Kidney epithelial cell (primary cell): ENCODE results near the gene PEX6. TPM values are rescaled to one million over a fixed set of nuclear protein-coding genes. Genes with fewer than 3 reads are reported as not detected.

Source experiments
- DNase-seq: peaks from one replicate; pipeline ENCODE4 v3.0.0-alpha.2; 2010; ENCODE audit warnings: low read depth
- H3K27me3 ChIP-seq: 2 replicates; pipeline ENCODE4 v1.6.0; 2011; ENCODE audit warnings: low read length; ENCODE audit not compliant: control insufficient read depth, insufficient read depth
- H3K36me3 ChIP-seq: 2 replicates; pipeline ENCODE4 v1.5.1; 2011; ENCODE audit warnings: low read length; ENCODE audit not compliant: control insufficient read depth, insufficient read depth
- H3K4me3 ChIP-seq: 2 replicates; pipeline ENCODE4 v1.5.1; 2011; ENCODE audit warnings: low read depth, mild to moderate bottlenecking, control low read depth, low read length
- total RNA-seq: library from RNA; depleted of rRNA; stranded (reverse); fragments of >200 nt; gene quantifications from 2 replicates; pipeline ENCODE4 v1.2.3, GENCODE V29; 2015
- TF ChIP-seq, protein P1 (sequence below): IDR thresholded peaks from 2 replicates; pipeline ENCODE4 v1.5.1; 2011; ENCODE audit warnings: mild to moderate bottlenecking, moderate library complexity, low read length, control low read depth, inconsistent platforms; ENCODE audit not compliant: insufficient read depth, poor library complexity, severe bottlenecking

The PEX6 gene
- total RNA-seq, 1 donor from 2014 or later = 40.7 TPM

DNA sequence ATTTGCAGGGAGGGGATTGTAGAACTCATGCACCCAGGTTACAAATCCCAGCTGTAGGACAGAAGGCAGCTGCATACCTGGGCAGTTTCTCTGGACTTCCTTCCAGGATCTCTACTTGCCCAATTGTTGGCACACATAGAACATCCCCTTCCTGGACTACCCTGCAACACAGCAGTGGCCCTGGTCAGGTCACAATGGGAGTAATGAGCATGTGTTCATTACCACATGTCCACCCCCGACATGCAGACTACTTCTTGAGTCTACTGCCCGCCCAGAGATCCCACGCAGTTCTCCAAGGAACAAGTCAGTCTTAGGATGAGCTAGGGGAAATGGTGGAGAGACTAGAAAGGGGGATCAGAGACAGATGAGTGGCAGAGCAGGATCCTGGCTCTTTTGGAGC lies 5.1 kb downstream of the PEX6 start:
- Histone ChIP-seq H3K4me3 (no peak overlapping the region), H3K36me3 (no peaks in the 10 kb centered on the region), H3K27me3 (no peaks in the 10 kb centered on the region)
- DNase-seq = no peak
- TF ChIP-seq, protein P1, sequence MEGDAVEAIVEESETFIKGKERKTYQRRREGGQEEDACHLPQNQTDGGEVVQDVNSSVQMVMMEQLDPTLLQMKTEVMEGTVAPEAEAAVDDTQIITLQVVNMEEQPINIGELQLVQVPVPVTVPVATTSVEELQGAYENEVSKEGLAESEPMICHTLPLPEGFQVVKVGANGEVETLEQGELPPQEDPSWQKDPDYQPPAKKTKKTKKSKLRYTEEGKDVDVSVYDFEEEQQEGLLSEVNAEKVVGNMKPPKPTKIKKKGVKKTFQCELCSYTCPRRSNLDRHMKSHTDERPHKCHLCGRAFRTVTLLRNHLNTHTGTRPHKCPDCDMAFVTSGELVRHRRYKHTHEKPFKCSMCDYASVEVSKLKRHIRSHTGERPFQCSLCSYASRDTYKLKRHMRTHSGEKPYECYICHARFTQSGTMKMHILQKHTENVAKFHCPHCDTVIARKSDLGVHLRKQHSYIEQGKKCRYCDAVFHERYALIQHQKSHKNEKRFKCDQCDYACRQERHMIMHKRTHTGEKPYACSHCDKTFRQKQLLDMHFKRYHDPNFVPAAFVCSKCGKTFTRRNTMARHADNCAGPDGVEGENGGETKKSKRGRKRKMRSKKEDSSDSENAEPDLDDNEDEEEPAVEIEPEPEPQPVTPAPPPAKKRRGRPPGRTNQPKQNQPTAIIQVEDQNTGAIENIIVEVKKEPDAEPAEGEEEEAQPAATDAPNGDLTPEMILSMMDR = no peak

DNA sequence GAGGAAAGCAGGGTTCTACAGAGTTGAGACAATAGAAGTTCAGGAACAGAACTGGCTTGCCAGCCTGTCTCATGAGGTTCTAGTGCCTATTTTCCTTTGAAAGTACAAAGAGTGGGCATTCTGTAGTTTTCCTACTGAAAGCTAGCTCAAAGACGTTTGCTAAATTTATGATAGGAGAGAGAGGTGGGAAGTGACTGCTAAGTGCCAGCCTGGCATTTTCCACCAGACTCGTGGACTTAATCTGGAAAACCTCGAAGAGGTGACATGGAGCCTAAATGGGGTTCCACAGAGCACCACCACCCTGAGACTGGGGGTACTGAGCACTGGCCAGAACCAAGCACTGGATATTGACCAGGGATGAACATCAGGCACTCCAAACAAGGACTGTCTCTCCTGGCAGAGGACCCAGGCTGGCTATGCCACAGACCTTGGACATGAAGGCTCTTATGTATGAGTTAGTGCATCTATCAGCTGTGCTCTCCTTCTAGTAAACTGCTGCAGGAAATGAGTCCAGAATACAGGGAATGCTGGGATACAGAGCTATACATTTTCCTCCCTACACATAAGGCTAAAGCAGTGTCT lies 7.1 kb downstream of the PEX6 start:
- no peak for DNase-seq
- no peaks in the 10 kb centered on the region for H3K36me3 ChIP-seq
- TF ChIP-seq, protein P1 = no peak
- no peak overlapping the region for H3K4me3 ChIP-seq
- no peaks in the 10 kb centered on the region for H3K27me3 ChIP-seq

DNA sequence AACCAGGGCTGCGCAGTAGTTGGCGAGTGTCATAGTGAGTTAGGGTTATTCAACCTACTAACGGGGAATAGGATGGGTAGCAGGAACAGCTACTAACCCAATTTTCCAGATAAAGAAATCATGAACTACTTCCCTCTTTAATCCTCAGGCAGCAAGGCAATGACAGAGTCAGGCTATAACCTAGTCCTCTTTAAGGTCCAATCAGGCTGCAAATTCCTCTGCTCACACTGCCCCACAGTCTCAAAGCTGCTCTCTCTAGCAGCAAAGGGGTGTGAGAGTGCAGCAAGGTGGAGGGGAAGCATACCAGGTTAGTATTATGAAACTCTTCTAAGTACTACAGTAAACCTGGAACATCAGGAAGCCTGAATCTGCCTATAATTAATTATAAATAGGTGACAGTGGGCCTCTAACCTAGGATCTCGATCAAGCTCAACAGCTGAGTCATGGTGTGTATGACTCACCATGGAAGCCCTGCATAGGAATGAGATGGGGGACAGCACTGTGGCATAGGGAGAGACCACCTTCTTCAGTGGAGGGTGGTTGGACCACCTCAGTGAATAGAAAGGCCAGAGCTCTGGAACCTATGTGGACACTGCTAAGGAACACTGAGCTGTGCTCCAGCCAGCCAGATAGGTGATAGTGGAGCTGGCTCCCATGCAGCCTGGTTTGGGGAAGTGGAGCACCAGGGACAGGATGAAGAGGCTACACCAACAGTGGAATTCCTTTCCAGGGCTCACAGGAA lies 7.9 kb downstream of the PEX6 start:
- TF ChIP-seq, protein P1 = no peak
- Histone ChIP-seq H3K4me3 (no peak overlapping the region), H3K36me3 (peaks cover 1% of the 10 kb centered on the region), H3K27me3 (no peaks in the 10 kb centered on the region)
- no peak for DNase-seq

DNA sequence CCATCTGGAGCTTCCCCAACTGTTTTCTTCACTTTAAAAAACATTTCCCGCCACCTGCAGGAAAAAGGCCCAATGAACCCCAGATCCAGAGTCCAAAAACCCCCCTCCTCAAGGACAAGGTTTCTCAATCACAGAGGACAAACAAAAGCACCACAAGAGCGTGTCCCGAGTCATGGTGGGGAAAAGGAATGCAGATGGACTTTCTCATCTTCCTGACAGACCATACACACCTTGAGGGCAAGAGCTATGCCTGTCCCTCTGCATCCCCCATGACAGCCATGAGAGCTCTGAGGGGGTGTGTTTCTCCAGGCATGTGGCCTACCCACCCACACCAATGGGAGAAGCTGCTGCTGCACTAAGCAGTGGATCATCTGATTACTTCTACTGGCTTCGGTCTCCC lies 9.0 kb downstream of the PEX6 start:
- TF ChIP-seq, protein P1 = no peak
- DNase-seq = no peak
- H3K4me3 ChIP-seq = no peak overlapping the region
- H3K36me3 ChIP-seq = peaks cover 1% of the 10 kb centered on the region
- no peaks in the 10 kb centered on the region for H3K27me3 ChIP-seq

DNA sequence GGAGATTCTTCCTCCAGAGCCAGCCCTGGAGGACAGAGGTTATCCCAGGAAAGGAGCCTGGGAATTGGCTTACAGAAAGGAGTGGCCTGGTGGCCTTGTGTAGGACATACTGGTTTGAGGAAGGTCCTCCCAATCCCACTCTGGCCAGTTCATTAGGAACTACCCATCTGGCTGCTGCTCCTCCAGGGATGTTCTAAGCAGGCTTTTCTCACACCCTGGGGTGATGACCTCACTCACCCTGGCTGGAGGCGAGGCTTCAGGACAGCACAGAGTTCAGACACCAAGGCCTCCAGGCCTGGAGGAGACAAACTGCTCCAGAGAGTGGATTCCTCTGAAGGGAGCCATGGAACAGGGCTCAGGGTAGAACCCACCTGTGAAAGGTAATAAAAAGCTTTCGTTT lies 9.6 kb downstream of the PEX6 start:
- TF ChIP-seq, protein P1 = no peak
- no peaks in the 10 kb centered on the region for H3K27me3 ChIP-seq
- no peak overlapping the region for H3K4me3 ChIP-seq
- peaks cover 1% of the 10 kb centered on the region for H3K36me3 ChIP-seq
- DNase-seq = no peak

DNA sequence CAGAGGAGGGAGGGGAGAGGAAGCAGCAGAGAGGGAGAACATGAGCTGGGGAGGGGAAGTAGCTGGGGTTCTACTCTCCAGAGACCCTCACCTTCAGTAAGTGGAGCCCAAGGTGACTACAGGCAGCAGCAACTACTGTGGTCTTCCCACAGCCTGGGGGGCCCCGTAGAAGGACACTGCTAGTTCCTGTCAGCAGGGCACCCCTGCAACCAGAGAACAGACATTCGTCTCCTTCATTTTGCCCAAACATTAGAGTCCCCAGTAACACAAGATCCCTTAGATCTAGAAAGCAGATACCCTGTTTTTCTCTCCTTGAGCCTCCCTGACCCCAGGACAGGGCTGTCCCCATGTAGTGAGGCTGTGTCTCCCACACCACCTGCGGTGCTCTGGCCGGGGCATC lies 10.2 kb downstream of the PEX6 start:
- TF ChIP-seq, protein P1 = no peak
- Histone ChIP-seq H3K4me3 (no peak overlapping the region), H3K27me3 (no peaks in the 10 kb centered on the region), H3K36me3 (peaks cover 1% of the 10 kb centered on the region)
- no peak for DNase-seq
